Measurements from ENCODE around the gene STK39.

DNA sequence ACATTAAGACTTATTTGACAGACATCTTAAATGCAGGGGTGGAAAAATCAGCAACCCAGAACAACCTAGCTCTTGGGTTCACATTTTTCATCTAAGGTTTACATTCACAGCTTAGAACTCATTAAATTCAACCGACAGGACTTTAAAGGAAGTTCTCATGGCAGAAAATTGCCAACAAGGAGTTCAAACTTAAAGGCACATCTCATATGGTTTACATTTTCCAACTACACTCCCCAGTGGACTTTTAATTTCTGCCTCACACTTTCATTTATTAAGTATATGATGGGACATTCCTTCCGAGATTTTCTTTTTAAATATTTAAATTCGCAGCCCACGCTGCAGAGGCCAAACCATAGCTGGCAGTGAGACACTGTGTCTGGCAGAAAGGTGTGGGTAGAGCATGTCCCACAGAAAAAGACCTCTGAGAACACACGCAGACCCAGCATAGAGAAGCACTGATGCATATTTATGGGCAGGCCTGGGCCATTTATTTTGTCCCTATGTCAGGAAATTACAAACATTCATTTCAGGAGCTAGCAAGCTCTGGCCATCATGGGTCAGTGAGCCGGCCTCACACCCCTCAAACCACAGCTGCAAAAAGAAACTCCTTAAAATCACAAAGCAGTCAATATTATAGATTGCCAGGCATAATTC, 46.3 kb downstream of the STK39 start:
- TF ChIP-seq, protein P1, sequence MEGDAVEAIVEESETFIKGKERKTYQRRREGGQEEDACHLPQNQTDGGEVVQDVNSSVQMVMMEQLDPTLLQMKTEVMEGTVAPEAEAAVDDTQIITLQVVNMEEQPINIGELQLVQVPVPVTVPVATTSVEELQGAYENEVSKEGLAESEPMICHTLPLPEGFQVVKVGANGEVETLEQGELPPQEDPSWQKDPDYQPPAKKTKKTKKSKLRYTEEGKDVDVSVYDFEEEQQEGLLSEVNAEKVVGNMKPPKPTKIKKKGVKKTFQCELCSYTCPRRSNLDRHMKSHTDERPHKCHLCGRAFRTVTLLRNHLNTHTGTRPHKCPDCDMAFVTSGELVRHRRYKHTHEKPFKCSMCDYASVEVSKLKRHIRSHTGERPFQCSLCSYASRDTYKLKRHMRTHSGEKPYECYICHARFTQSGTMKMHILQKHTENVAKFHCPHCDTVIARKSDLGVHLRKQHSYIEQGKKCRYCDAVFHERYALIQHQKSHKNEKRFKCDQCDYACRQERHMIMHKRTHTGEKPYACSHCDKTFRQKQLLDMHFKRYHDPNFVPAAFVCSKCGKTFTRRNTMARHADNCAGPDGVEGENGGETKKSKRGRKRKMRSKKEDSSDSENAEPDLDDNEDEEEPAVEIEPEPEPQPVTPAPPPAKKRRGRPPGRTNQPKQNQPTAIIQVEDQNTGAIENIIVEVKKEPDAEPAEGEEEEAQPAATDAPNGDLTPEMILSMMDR (IDR thresholded peaks at IDR 0.05): no peak
- TF ChIP-seq POLR2A (IDR thresholded peaks at IDR 0.05): no peak
